HG03571 (cell line): ENCODE measurements around the gene MOCS3.

ENCODE experiments used
- ATAC-seq: cut with Tn5 transposase; IDR thresholded peaks from one replicate; pipeline ENCODE4 v1.9.1; 2021; ENCODE audit not compliant: unreplicated experiment

The MOCS3 gene

DNA sequence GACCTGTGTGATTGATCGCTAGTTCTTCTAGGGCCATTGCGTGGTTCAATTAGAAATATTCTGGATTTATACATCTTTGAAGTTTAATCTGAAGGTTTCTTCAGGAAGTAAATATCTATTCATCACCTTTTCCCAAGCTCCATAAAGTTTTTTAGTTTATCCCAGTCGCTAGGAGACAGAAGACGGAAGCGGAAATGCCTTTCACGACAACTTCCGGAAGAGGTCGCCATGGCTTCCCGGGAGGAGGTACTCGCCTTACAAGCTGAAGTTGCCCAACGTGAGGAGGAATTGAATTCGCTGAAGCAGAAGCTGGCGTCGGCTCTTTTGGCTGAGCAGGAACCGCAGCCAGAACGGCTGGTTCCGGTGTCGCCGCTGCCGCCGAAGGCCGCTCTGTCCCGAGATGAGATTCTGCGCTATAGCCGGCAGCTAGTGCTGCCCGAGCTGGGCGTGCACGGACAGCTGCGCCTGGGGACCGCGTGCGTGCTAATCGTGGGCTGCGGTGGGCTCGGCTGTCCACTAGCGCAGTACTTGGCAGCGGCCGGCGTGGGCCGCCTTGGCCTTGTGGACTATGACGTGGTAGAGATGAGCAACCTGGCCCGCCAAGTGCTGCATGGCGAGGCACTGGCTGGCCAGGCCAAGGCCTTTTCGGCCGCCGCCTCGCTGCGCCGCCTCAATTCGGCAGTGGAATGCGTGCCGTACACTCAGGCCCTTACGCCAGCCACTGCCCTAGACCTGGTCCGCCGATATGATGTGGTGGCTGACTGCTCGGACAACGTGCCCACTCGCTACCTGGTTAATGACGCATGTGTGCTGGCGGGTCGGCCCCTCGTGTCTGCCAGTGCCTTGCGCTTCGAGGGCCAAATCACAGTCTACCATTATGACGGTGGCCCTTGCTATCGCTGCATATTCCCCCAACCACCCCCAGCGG, at the start of gene MOCS3:
MOCS3 (plus strand) TSS at position 204 of the 928 bp plus-strand sequence; CDS start at position 229, 25 bp downstream.
- ATAC-seq: peak; percentile 65

DNA sequence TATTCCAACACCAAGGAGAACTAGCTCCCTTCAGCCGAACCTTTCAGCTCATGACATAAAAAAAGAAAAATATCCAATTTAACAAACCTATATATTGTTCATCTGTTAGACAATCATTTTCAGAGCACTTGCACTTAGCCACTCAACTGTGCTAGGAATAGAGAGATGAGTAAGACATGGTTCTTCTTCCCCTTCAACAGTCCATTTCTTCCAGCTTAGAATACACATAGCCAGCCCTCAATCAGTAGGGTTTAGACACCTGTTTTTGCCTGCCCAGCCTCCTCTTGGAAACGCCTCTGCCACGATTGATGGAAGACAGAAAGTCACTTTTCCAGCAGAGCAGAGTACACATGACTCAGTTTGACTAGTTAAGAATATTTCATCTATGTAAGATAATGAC, 49.2 kb upstream of the MOCS3 start:
- no peak for ATAC-seq

DNA sequence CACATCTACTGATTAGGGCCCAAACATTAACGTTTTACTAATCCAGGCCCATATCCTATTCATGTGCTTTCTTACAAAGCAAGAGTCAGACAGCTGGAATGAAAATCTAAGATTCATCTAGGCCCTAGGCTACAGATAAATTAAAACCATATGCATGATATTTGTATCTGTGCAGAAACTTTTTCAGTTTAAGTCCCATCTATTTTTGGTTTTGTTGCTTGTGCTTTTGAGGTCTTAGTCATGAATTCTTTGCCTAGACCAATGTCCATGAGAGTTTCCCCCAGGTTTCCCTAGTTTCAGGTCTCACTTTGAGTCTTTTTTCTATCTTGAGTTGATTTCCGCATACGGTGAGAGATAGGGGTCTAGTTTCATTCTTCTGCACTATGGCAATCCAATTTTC, 47.6 kb upstream of the MOCS3 start:
- no peak for ATAC-seq

GRCh38 chr20:50911716-50912115, 46.9 kb upstream of the MOCS3 start:
- ATAC-seq: peak; percentile 44

DNA sequence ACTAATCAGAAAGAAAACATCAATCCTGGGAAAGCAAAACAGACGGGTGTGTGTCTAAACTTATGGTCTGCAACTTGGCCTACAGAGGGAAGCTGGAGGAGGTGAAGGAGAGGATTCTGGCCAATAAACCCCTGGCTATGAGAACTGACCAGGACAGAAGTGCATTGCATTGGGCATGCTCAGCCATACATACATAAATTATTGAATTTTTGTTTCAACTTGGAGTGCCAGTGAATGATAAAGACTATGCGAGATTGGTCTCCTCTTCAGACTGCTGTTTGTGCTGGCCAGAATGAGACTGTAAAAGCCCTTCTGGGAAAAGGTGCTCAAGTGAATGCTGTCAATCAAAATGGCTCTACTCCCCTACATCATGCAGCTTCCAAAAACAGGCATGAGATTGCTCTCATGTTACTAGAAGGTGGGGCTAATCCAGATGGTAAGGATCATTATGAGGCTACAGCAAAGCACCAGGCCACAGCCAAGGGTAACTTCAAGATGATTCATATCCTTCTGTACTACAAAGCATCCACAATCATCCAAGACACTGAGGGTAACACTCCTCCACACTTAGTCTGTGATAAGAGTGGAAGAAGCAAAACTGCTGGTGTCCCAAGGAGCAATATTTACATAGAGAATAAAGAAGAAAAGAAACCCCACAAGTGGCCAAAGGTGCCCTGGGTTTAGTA, 44.8 kb upstream of the MOCS3 start:
- ATAC-seq: no peak

DNA sequence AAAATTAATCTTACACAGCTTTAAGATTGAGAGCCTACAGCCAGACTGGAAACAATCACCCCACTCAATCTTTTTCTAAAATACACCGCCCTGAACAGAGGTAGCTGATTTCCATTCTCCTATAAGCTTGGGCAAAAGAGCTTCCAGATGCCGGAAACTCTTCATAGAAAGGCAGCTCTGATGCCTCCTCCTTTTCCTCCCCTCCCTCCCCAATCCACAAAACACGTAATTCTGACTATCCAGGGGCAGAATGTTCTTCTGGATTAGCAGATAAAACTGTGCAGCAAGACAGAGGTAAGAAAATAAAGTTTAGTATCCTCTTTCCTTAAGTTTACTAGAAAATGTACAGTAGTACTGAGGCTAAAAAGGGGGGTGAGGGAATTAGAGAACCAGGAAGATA, 43.2 kb upstream of the MOCS3 start:
- ATAC-seq: no peak

GRCh38 chr20:50916257-50916656, 42.4 kb upstream of the MOCS3 start:
- ATAC-seq: no peak

DNA sequence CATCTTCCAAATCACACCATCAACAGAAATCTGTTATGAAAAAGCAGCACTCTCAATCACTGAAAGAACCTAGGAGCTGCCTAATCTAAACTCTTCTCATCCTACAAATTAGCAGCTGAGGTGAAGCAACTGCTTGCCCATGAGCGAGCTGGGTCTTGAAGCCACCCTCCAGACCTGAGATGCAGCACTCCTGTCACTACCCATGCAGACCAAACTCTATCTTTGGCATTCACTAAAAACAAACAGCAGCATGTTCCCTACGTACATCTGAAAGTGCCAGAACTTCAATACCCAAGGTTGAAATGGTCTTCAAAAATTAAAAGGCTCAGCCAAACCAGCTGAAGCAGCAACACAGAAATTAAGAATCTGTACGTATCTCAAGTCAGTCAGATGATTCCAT, 41.7 kb upstream of the MOCS3 start:
- no peak for ATAC-seq

DNA sequence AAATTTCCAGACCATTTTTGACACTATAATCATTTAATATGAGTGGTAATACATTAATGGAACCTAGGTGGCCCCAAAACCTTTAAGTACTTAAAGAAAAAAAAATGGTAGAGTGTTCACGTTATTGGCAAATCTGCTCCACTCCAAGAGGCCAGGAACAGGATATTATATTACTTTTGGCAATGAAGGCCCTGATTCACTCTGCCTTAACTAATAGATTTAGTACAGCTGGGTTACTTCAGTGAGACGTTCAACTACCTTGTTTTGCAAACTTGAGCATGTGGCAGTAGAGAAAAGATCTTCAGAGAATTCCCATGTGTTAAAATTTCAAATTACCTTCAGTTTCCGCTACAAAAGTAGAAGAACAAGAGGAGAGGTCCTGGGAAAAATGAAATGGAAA, 40.2 kb upstream of the MOCS3 start:
- ATAC-seq: no peak

DNA sequence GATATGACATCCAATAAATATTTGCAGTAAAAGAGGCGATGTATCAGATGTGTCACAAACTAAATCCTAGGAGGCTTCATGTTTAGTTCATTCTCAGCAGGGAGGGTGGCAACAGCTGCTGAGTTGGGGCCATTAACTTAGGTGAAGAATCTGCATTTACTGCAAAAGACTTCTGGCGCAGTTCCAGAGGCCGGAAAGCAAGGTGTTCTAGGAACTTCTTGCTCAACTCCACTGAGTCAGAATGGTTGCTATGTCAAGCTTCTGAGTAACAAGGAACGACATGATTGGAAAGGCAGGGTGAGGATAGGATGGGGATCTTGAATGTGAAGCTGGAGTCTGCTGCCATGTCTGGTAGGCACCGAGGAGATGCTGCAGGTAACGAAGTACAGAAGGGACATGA, 39.1 kb upstream of the MOCS3 start:
- ATAC-seq: no peak

- ATAC-seq: no peak
Observed at GRCh38 chr20:50920997-50921396, 37.6 kb upstream of the MOCS3 start.

- ATAC-seq: no peak
Observed at GRCh38 chr20:50921803-50922501, 36.7 kb upstream of the MOCS3 start.

DNA sequence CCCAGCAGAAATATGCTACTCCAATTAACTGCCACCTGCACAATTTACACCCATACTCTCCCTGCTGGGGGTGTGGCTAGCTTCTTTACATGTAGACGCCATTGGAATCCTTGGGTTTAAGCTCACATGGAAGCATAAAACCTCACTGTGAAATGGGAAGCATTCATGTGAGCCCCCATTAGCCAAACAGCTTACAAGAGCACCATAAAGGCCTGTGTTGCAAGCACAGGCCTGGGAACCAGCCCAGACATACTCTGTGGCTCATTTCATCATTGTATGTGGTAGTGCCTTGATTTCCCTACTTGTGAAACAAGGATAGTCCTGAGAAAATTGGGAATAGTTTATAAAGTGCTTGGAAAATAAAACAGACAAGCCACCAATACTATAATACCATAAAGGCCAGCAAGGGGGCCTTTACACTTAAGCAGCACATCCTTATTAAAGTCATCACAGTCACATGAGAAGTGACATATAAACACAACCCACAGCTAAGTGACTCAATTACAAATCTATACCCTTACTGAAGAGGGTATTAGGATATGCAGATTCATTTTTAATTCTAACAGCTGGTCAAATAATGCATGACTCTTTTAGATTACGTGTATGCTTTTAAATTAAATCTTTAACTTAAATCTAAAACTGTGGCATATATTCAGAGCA, 34.2 kb upstream of the MOCS3 start:
- ATAC-seq: no peak

GRCh38 chr20:50926530-50926929, 32.1 kb upstream of the MOCS3 start:
- ATAC-seq: no peak

DNA sequence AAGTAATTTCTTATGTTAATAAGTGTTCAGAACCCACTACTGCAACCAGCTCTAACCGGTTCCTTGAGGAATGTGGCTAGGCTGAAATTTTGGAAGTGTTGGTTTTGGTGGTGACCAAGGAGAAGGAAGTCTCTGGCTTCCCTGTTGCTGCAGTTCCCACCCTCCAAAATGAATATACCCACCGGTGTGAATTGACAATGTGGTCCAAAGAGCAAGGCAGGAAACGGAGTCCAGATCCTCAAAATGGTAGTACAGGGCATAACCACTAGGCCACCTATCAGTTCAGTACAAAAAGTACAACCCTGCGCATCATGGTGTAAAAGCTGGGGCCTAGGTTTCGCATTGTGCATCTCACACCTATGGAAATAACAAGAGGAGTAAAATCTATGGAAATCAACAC, 30.1 kb upstream of the MOCS3 start:
- no peak for ATAC-seq

DNA sequence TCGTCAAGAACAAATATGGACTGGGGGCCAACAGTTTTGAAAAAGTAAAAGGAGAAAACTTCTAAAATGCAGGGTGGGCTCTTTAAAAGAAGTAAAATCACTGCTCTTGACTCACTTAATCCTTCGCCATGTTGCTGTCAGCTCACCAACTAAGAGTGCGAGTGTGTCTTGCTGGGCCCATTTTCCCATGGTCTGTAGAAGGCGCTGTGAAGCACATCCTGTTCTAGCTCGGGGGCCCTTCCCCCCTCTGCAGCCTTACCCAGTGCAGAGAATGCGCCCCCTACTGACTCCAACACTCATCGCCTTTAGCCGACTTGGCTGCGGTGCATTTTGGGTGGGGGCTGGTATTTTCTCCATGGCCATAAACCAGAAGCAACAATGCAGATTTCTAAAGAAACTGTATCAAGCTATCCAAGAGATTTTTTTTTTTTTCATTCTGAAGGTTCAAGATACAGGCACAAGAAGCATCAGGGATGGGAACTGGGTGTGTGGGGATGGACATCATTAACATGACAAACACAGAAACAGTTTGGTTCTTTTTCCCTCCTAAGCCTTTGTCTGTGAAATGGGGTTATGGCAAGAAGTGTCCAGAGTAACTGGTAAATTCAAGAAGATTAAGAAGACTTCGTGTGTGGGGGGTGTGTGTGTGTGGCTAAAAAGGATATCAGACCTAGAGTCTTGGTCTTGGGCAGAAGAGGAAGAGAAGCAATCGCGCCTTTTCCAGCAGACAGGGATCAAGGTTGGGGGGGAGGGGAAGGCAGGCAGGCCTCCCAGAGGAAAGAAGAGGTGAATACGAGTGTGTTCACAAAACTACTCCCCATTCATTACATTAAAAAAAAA, 29.1 kb upstream of the MOCS3 start:
- ATAC-seq: peak; percentile 58

GRCh38 chr20:50930139-50930975, 28.3 kb upstream of the MOCS3 start:
- no peak for ATAC-seq

DNA sequence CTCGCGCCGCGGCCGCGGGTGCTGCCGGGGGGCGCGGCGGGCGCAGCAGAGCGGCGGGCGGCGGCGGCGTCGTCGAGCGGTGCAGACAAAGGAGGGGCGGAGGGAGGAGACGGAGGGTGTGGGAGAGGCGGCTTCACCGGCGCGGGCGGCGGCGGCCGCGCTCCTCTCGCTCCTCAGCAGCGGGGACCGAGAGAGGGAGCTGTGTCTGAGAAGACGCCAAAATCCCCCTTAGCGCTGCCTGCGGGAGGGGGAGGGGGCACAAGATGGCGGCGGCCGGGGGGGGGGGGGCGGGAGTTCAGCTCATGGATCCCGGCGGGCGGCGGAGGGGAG, 27.7 kb upstream of the MOCS3 start:
- ATAC-seq: peak; percentile 2

- peak; percentile 51 for ATAC-seq
Observed at GRCh38 chr20:50931306-50932015, 27.2 kb upstream of the MOCS3 start, which contains the start of gene ADNP. Gene ADNP (minus strand): TSS chr20:50931437. CDS start chr20:50903996, 27,441 bp downstream.
